HepG2 (cell line): ENCODE results near the gene FAM193A.

Source experiments
- BHLHE40 ChIP-seq: IDR thresholded peaks from 2 replicates; pipeline ENCODE4 v1.6.1; 2011; ENCODE audit warnings: low read length, improper control_type of control experiment
- CHD4 ChIP-seq: fragments of 200-600 bp; sonication (generic); IDR thresholded peaks from 2 replicates; pipeline ENCODE4 v1.7.0; 2017; ENCODE audit warnings: mild to moderate bottlenecking, low read length, borderline replicate concordance
- CTCF ChIP-seq: sonication (generic); formaldehyde crosslinking; IDR thresholded peaks from 2 replicates; pipeline ENCODE4 v1.5.0; 2020; ENCODE audit warnings: mild to moderate bottlenecking, missing genetic modification reagents, moderate library complexity
- PLRG1 ChIP-seq: fragments of 450-650 bp; conservative IDR thresholded peaks from 2 replicates; pipeline ENCODE4 v1.6.1; 2016
- RFX1 ChIP-seq: fragments of 450-650 bp; IDR thresholded peaks from 2 replicates; pipeline ENCODE4 v1.6.1; 2017
- RXRA ChIP-seq: sonication (generic); formaldehyde crosslinking; IDR thresholded peaks from 2 replicates; pipeline ENCODE4 v1.5.1; 2020; ENCODE audit warnings: missing genetic modification reagents
- SMAD3 ChIP-seq: sonication (generic); formaldehyde crosslinking; IDR thresholded peaks from 2 replicates; pipeline ENCODE4 v1.4.0; 2020; ENCODE audit warnings: missing genetic modification reagents
- TFAP4 ChIP-seq: sonication (generic); IDR thresholded peaks from 2 replicates; pipeline ENCODE4 v1.6.1; 2016; ENCODE audit warnings: low read depth, borderline replicate concordance
- ZBTB49 ChIP-seq: sonication (generic); formaldehyde crosslinking; IDR thresholded peaks from 2 replicates; pipeline ENCODE4 v1.4.0; 2020; ENCODE audit warnings: missing genetic modification reagents, borderline replicate concordance
- ZNF12 ChIP-seq: sonication (generic); formaldehyde crosslinking; IDR thresholded peaks from 2 replicates; pipeline ENCODE4 v1.5.0; 2020; ENCODE audit warnings: missing genetic modification reagents
- ZNF558 ChIP-seq: sonication (generic); formaldehyde crosslinking; IDR thresholded peaks from 2 replicates; pipeline ENCODE4 v1.9.0; 2022; ENCODE audit warnings: mild to moderate bottlenecking, missing genetic modification reagents, borderline replicate concordance
- ZNF609 ChIP-seq: sonication (generic); formaldehyde crosslinking; IDR thresholded peaks from 2 replicates; pipeline ENCODE4 v1.4.0; 2020; ENCODE audit warnings: mild to moderate bottlenecking, missing genetic modification reagents, borderline replicate concordance
- ZNF678 ChIP-seq: sonication (generic); formaldehyde crosslinking; IDR thresholded peaks from 2 replicates; pipeline ENCODE4 v1.4.0; 2020; ENCODE audit warnings: mild to moderate bottlenecking, missing genetic modification reagents

GRCh38 chr4:2765832-2766526, 229.5 kb downstream of the FAM193A start:
- TF ChIP-seq SMAD3 (CRISPR knock-in tag) (no peak), ZNF609 (no peak), RFX1 (no peak), BHLHE40 (no peak), ZBTB49 (CRISPR knock-in tag) (no peak), ZNF558 (CRISPR knock-in tag) (no peak), ZNF678 (CRISPR knock-in tag) (no peak), CTCF (CRISPR knock-in tag) (no peak), RXRA (CRISPR knock-in tag) (no peak), ZNF12 (CRISPR knock-in tag) (no peak), PLRG1 (no peak), TFAP4 (no peak), CHD4 (no peak)
